Measurements from ENCODE around the gene OR8D1.

Gene OR8D1

GRCh38 chr11:124313849-124314248 lies at the start of gene OR8D1:
Gene OR8D1, minus strand, starts transcription at chr11:124313949. Its CDS starts 3,183 bp downstream, at chr11:124310766.
- no peak for FAIRE-seq

- FAIRE-seq: no peak
Observed at GRCh38 chr11:124359566-124359965, 45.8 kb upstream of the OR8D1 start.

GRCh38 chr11:124346311-124346955 lies 32.7 kb upstream of the OR8D1 start:
- no peak for FAIRE-seq

- no peak for FAIRE-seq
Observed at GRCh38 chr11:124344346-124344745, 30.6 kb upstream of the OR8D1 start.

GRCh38 chr11:124340142-124340447 lies 26.3 kb upstream of the OR8D1 start:
- FAIRE-seq: no peak

- FAIRE-seq: no peak
Observed at GRCh38 chr11:124339396-124340141, 25.8 kb upstream of the OR8D1 start.

GRCh38 chr11:124331873-124332272 lies 18.1 kb upstream of the OR8D1 start:
- no peak for FAIRE-seq

GRCh38 chr11:124329787-124330478 lies 16.2 kb upstream of the OR8D1 start:
- no peak for FAIRE-seq

- FAIRE-seq: no peak
Observed at GRCh38 chr11:124327775-124328174, 14.0 kb upstream of the OR8D1 start.

GRCh38 chr11:124322356-124322755 lies 8.6 kb upstream of the OR8D1 start:
- no peak for FAIRE-seq

- FAIRE-seq: no peak
Observed at GRCh38 chr11:124320097-124320496, 6.3 kb upstream of the OR8D1 start, which contains the start of gene OR8D2. Gene OR8D2, minus strand, starts transcription at chr11:124320197. Its CDS starts 0 bp downstream, at chr11:124320197.

GRCh38 chr11:124315052-124315451 lies 1.3 kb upstream of the OR8D1 start:
- no peak for FAIRE-seq

GRCh38 chr11:124313131-124313530 lies 618 bp downstream of the OR8D1 start:
- FAIRE-seq: no peak

GRCh38 chr11:124311670-124312069 lies 2.1 kb downstream of the OR8D1 start:
- no peak for FAIRE-seq

GRCh38 chr11:124311269-124311668 lies 2.5 kb downstream of the OR8D1 start:
- FAIRE-seq: no peak

- no peak for FAIRE-seq
Observed at GRCh38 chr11:124310721-124311120, 3.0 kb downstream of the OR8D1 start.

- FAIRE-seq: no peak
Observed at GRCh38 chr11:124307093-124307492, 6.7 kb downstream of the OR8D1 start.

GRCh38 chr11:124302347-124303125 lies 11.2 kb downstream of the OR8D1 start:
- no peak for FAIRE-seq

GRCh38 chr11:124301548-124301947 lies 12.2 kb downstream of the OR8D1 start:
- FAIRE-seq: no peak

GRCh38 chr11:124297921-124298320 lies 15.8 kb downstream of the OR8D1 start:
- FAIRE-seq: no peak

GRCh38 chr11:124296016-124296415 lies 17.7 kb downstream of the OR8D1 start:
- FAIRE-seq: no peak

GRCh38 chr11:124294687-124295086 lies 19.1 kb downstream of the OR8D1 start:
- FAIRE-seq: no peak
